ENCODE results near the gene RAPGEF4.

RAPGEF4 gene

GRCh38 chr2:172864182-172864581, 128.5 kb downstream of the RAPGEF4 start:
- peak; percentile 43 to 69 for DNase-seq

DNA sequence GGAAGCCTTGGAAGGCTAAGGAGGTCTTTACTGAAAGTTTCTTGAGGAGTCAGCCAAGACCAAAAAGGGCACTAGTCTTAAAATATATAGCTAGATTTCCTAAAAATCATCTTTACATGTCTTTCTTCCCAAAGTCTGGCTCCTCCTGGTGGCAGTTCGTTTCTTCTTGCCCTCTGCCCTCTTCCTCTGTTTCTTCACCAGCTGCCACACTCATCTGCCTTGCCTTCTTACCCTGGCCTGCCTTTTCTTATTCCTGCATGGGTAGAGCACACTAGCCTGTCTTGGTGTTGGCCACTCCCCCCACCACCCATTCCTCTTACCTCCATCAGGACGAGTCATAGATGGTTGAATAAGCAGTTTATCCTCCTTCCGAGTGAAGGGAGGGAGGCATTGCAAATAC, 129.8 kb downstream of the RAPGEF4 start:
- no peak for DNase-seq

DNA sequence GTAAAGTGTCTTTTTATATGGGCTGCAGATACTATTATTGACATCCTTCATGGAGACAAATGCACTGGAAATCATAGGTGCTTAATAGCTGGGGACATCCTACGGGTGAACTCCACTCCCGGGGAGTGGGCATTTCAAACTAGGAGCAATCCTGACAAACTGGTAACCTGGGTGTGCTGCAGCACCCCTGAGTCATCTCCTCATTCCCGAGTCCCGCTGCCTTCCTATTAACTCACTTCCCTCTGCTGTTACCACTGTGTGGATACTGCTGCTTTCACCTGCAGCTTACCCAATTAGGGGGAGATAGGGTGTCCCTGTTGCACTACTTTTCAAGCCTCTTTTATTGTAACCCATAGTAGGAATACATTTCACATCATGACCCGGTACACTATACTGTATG, 134.2 kb downstream of the RAPGEF4 start:
- no peak for DNase-seq

DNA sequence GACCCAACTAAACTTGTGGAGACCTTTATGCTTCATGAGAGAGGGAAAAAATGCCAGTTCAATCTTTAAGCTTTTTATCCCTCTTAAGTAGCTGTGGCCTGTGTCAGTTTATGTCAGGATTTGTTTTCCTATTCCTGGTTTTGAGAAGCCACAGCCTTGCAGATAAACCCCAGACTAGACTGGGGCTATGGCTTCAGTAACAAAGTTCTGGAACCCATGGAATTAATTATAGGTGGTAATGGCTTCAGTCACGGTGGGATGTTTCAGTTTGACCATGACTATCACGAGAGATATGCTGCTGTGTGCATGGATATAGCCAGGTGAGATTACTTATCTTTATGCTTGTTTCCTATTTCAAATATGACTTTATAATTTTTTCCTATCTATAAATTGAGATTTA, 134.8 kb downstream of the RAPGEF4 start:
- DNase-seq = no peak

DNA sequence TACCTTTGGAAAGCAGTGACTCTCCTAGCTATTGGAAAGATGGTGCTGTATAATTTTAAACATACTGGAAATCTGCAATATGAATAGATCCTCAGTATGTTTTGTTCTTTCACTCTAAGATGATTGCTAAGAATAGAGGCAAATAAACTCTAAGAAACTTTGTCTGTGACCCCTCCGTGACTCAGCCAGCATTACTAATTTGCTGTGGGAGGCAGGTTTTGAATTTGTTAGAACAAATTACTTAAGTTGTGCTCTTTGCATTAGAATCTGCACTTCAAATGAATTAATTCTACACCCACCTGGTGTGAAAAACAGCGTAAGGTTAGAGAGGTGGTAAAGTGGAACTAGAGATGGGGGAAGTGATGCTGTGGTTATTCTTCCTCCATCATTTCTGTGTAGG, 142.2 kb downstream of the RAPGEF4 start:
- DNase-seq = no peak

GRCh38 chr2:172878260-172878659, 142.6 kb downstream of the RAPGEF4 start:
- no peak for DNase-seq

GRCh38 chr2:172884336-172884735, 148.7 kb downstream of the RAPGEF4 start:
- no peak for DNase-seq

- no peak for DNase-seq
Observed at GRCh38 chr2:172885996-172886395, 150.4 kb downstream of the RAPGEF4 start.

GRCh38 chr2:172887280-172887679, 151.6 kb downstream of the RAPGEF4 start:
- no peak for DNase-seq

- no peak for DNase-seq
Observed at GRCh38 chr2:172888714-172889669, 153.3 kb downstream of the RAPGEF4 start.

GRCh38 chr2:172889768-172890430, 154.3 kb downstream of the RAPGEF4 start:
- no peak for DNase-seq

- no peak for DNase-seq
Observed at GRCh38 chr2:172893111-172893510, 157.5 kb downstream of the RAPGEF4 start.

GRCh38 chr2:172893671-172894070, 158.0 kb downstream of the RAPGEF4 start:
- DNase-seq = no peak

GRCh38 chr2:172894689-172895387, 159.2 kb downstream of the RAPGEF4 start:
- DNase-seq = no peak

DNA sequence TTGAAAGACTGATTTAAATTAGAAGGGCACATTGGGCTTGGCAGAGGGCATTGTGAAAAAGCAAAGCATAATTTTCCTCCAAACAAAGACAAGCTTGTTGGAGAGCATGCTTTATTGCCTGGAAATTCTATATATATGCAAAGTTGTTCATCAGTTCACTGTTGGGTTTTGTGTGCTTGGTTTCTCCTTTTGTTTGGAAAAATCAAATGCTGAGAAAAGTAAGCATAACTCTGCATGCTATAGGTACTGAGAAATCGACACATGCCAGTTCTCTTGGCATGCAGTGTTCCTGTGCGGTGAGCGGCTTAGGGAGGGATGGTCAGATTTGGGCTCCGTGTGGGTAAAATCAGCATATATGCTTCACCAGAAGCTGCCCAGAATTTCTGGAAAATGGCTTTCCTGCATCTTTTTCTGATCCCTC, 161.0 kb downstream of the RAPGEF4 start:
- no peak for DNase-seq

DNA sequence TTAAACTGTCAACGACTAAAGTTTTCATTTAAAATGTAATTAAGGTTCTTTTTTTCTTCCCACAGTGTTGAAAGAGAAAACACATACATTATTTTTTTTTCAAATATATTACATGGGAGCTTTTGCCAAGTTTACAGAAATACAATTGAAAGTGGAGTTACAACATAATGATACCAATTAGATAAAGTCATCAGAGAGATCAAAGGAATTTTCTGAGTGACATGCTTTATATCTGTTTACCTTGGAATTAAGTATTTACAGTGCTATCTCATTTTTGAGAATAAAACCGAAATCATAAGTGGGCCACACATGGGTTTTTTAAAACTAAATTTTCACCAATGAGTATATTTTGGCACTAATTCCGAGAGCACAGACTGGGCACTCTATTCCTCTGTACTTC, 165.2 kb downstream of the RAPGEF4 start:
- no peak for DNase-seq

GRCh38 chr2:172901913-172902312, 166.3 kb downstream of the RAPGEF4 start:
- DNase-seq = no peak

GRCh38 chr2:172904236-172904635, 168.6 kb downstream of the RAPGEF4 start:
- DNase-seq = no peak

DNA sequence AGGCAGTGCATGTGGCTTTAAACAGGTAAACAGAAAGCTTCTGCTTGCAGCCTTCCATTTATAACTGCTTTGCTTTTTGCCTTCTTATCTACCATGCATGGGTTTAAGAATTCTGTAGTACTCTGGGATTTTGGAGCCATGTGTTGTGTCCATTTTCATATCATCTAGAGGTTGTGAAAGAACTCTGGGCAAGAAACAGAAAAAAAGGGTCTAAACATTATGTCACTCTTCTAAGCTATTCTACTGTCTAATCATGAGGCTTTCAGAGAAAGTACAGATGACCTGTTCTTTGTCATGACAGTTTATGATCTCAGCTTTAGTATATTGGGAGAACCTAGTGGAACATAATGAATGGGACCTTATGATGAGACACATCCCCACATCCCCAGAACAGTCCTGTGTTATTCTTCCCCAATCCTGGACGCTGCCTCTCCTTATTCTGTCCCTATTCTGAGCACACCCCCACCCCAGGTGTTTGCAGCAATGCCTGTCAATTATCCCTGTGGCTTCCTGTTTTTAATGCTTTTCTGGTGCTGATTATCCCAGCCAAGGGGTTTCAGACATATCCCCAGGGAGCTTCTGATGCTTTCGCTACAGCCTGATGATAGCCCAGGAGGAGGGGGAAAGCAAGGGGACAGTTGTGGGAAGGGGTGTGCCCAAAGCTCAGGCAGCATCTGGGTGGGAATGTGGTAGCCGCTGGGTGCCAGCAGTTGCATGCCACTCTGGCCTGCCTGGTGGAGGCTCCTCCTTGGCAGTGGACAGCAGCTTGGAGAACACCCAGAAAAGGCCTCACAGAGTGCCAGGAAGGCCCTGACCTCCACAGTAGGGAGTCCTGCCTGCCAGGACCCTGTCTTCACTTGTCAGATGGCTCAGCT, 170.5 kb downstream of the RAPGEF4 start:
- no peak for DNase-seq

GRCh38 chr2:172908275-172908674, 172.6 kb downstream of the RAPGEF4 start:
- DNase-seq = no peak

- no peak for DNase-seq
Observed at GRCh38 chr2:172909454-172909853, 173.8 kb downstream of the RAPGEF4 start.

DNA sequence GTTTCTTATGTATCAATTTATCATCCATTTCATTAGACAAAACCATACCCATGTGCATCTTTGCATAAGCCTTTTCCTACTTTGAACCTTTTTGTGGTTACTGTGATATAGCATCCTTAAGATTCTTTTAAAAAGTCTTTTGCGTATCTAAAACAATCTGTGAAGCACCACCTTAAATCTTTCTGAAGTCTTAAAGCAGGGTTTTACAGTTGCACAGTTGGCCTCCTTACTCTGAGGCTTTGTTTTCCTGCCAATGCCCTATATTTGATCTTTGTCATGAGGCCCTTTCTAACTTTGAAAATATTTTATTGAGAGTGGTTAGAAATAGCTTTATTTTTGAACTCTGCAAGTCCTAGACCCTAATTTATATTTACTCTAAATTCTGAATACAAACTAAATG, 176.6 kb downstream of the RAPGEF4 start:
- no peak for DNase-seq

Measured in stimulated activated CD4-positive, alpha-beta T cell treated with anti-CD3 and anti-CD28 coated beads, Interleukin-2, amount 100 ng/mL, for 24 hours (primary cell).